Stimulated activated memory B cell treated with anti-CD40 and anti-IgM and Interleukin-4, amounts not matched to agents 10 μg/mL and 1 μg/mL and 100 μg/mL, for 72 hours (primary cell): ENCODE results near the gene SLC27A5.
A peak's percentile ranks its signal among the peaks of the same experiment; 100 is the strongest.
"Not testable (repeated sequence)": the region's sequence is repeated elsewhere in the genome, so short reads cannot be mapped to it uniquely, and the experiment has no call there.

Source experiments
- ATAC-seq: fragments of 150-1000 bp; cut with Tn5 transposase; 2 replicates; pipeline ENCODE4 v1.10.0; 2021
- H3K27ac Mint-ChIP-seq: one replicate; pipeline ENCODE4 v1.8.0; 2022; ENCODE audit warnings: mild to moderate bottlenecking, mixed read lengths
- H3K27me3 Mint-ChIP-seq: one replicate; pipeline ENCODE4 v1.8.0; 2022; ENCODE audit warnings: mixed read lengths
- H3K36me3 Mint-ChIP-seq: one replicate; pipeline ENCODE4 v1.8.0; 2022; ENCODE audit warnings: mixed read lengths
- H3K4me1 Mint-ChIP-seq: one replicate; pipeline ENCODE4 v1.8.0; 2022; ENCODE audit warnings: mixed read lengths
- H3K4me3 Mint-ChIP-seq: one replicate; pipeline ENCODE4 v1.8.0; 2022; ENCODE audit warnings: mild to moderate bottlenecking, moderate library complexity, mixed read lengths
- H3K9me3 Mint-ChIP-seq: one replicate; pipeline ENCODE4 v1.8.0; 2022; ENCODE audit warnings: mixed read lengths

SLC27A5 gene

GRCh38 chr19:58516964-58517833 is 5.4 kb upstream of the SLC27A5 start:
- H3K36me3 Mint-ChIP-seq: peaks cover 24% of the 10 kb centered on the region
- H3K9me3 Mint-ChIP-seq: no peaks in the 10 kb centered on the region
- H3K27ac Mint-ChIP-seq: no peak overlapping the region
- H3K4me3 Mint-ChIP-seq: no peak overlapping the region
- no peaks in the 10 kb centered on the region for H3K27me3 Mint-ChIP-seq
- no peak for ATAC-seq
- peaks cover 63% of the 10 kb centered on the region for H3K4me1 Mint-ChIP-seq

DNA sequence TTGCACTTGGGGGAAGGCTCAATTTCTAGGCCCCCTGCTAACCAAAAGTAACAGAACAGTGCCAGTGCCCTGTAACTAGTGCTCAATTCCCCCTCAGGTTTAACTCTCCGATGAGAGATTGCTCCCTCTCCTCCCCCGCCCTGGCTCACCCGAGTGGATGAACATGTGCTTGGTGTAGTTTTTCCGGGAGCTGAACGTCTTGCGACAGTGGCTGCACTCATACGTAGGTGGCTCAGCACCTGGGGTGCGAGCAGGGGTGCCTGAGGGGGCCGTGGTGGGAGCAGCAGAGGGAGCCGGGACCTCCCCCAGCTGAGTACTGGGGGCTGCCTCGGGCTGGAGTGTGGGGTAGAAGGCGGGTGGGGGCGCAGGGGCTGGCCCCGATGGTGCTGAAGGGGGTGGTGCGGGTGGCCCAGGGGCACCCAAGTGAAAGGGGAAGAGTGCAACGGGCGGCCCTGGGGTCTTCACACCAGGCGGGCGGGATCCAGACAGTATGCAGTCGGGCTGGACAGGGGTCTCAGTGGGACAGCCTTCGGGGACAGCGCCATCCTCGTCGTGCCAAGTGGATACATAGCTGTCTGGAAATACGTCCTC is 4.5 kb upstream of the SLC27A5 start:
- ATAC-seq: no peak
- peaks cover 24% of the 10 kb centered on the region for H3K36me3 Mint-ChIP-seq
- H3K27me3 Mint-ChIP-seq: no peaks in the 10 kb centered on the region
- H3K9me3 Mint-ChIP-seq: no peaks in the 10 kb centered on the region
- H3K27ac Mint-ChIP-seq: no peak overlapping the region
- peaks cover 63% of the 10 kb centered on the region for H3K4me1 Mint-ChIP-seq
- H3K4me3 Mint-ChIP-seq: no peak overlapping the region

DNA sequence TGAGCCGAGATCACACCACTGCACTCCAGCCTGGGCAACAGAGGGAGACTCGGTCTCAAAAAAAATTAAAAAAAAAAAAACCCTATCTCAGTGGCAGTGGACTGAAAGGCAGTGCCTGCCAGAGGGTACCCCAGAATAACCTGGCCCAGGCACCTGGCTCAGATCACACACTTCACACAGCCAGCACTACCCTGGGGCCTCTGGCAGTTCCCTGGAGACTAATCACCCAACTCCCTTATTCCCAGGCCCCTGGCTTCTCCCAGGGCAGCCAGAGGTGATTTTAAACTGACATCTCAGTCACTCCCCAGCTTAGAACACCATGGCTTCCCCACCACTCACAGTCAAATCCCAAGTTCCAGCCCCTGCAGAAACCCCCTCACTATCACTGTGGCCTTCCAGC is 3.5 kb upstream of the SLC27A5 start:
- Mint-ChIP-seq H3K4me3 (peak overlapping the region; percentile 68), H3K27ac (peak overlapping the region; percentile 89), H3K27me3 (no peaks in the 10 kb centered on the region), H3K36me3 (peaks cover 24% of the 10 kb centered on the region), H3K4me1 (peaks cover 59% of the 10 kb centered on the region), H3K9me3 (no peaks in the 10 kb centered on the region)
- ATAC-seq: no peak

GRCh38 chr19:58514564-58515022 is 2.8 kb upstream of the SLC27A5 start:
- H3K27ac Mint-ChIP-seq: peak overlapping the region; percentile 89
- H3K4me3 Mint-ChIP-seq: peak overlapping the region; percentile 84
- peaks cover 24% of the 10 kb centered on the region for H3K36me3 Mint-ChIP-seq
- no peaks in the 10 kb centered on the region for H3K27me3 Mint-ChIP-seq
- no peak for ATAC-seq
- no peaks in the 10 kb centered on the region for H3K9me3 Mint-ChIP-seq
- H3K4me1 Mint-ChIP-seq: peaks cover 52% of the 10 kb centered on the region

- ATAC-seq: peak; percentile 90
- peak overlapping the region; percentile 84 for H3K4me3 Mint-ChIP-seq
- no peaks in the 10 kb centered on the region for H3K9me3 Mint-ChIP-seq
- peaks cover 45% of the 10 kb centered on the region for H3K4me1 Mint-ChIP-seq
- no peaks in the 10 kb centered on the region for H3K27me3 Mint-ChIP-seq
- H3K27ac Mint-ChIP-seq: peak overlapping the region; percentile 89
- H3K36me3 Mint-ChIP-seq: peaks cover 24% of the 10 kb centered on the region
These were observed 2.1 kb upstream of the SLC27A5 start for GRCh38 chr19:58513694-58514563.

GRCh38 chr19:58513213-58513693 is 1.5 kb upstream of the SLC27A5 start:
- ATAC-seq: no peak
- H3K4me1 Mint-ChIP-seq: peaks cover 39% of the 10 kb centered on the region
- peak overlapping the region; percentile 89 for H3K27ac Mint-ChIP-seq
- no peaks in the 10 kb centered on the region for H3K27me3 Mint-ChIP-seq
- peaks cover 23% of the 10 kb centered on the region for H3K36me3 Mint-ChIP-seq
- peak overlapping the region; percentile 84 for H3K4me3 Mint-ChIP-seq
- no peaks in the 10 kb centered on the region for H3K9me3 Mint-ChIP-seq

- ATAC-seq: no peak
- H3K9me3 Mint-ChIP-seq: peaks cover 6% of the 10 kb centered on the region
- no peak overlapping the region for H3K27ac Mint-ChIP-seq
- H3K4me3 Mint-ChIP-seq: no peak overlapping the region
- no peaks in the 10 kb centered on the region for H3K27me3 Mint-ChIP-seq
- peaks cover 20% of the 10 kb centered on the region for H3K4me1 Mint-ChIP-seq
- H3K36me3 Mint-ChIP-seq: peaks cover 8% of the 10 kb centered on the region
These were observed 1.5 kb downstream of the SLC27A5 start for GRCh38 chr19:58510084-58510862.

GRCh38 chr19:58509731-58510083 is 2.1 kb downstream of the SLC27A5 start:
- no peak overlapping the region for H3K4me3 Mint-ChIP-seq
- ATAC-seq: no peak
- H3K27me3 Mint-ChIP-seq: no peaks in the 10 kb centered on the region
- peaks cover 6% of the 10 kb centered on the region for H3K9me3 Mint-ChIP-seq
- H3K36me3 Mint-ChIP-seq: peaks cover 6% of the 10 kb centered on the region
- H3K4me1 Mint-ChIP-seq: peaks cover 14% of the 10 kb centered on the region
- no peak overlapping the region for H3K27ac Mint-ChIP-seq

DNA sequence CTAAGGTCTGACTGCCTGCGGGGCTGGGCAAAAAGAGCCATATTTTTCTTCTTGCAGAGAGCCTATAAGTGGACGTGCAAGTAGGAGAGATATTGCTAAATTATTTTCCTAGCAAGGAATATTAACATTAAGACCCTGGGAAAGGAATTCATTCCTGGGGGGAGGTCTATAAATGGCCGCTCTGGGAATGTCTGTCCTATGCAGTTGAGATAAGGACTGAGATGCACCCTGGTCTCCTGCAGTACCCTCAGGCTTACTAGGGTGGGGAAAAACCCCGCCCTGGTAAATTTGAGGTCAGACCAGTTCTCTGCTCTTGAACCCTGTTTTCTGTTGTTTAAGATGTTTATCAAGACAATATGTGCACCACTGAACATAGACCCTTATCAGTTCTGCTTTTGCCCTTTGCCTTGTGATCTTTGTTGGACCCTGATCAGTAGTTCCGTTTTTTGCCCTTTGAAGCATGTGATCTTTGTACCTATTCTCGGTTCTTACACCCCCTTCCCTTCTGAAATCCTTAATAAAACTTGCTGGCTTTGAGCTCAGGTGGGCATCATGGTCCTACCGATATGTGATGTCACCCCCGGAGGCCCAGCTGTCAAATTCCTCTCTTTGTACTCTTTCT is 4.1 kb downstream of the SLC27A5 start:
- not testable (repeated sequence) for H3K27ac Mint-ChIP-seq, H3K4me1 Mint-ChIP-seq, H3K9me3 Mint-ChIP-seq, ATAC-seq, H3K4me3 Mint-ChIP-seq, H3K27me3 Mint-ChIP-seq, H3K36me3 Mint-ChIP-seq

- peaks cover 17% of the 10 kb centered on the region for H3K9me3 Mint-ChIP-seq
- H3K4me1 Mint-ChIP-seq: peaks cover 20% of the 10 kb centered on the region
- peak overlapping the region; percentile 87 for H3K27ac Mint-ChIP-seq
- no peaks in the 10 kb centered on the region for H3K36me3 Mint-ChIP-seq
- no peaks in the 10 kb centered on the region for H3K27me3 Mint-ChIP-seq
- ATAC-seq: no peak
- peak overlapping the region; percentile 93 for H3K4me3 Mint-ChIP-seq
These were observed 11.6 kb downstream of the SLC27A5 start for GRCh38 chr19:58500242-58500641.

DNA sequence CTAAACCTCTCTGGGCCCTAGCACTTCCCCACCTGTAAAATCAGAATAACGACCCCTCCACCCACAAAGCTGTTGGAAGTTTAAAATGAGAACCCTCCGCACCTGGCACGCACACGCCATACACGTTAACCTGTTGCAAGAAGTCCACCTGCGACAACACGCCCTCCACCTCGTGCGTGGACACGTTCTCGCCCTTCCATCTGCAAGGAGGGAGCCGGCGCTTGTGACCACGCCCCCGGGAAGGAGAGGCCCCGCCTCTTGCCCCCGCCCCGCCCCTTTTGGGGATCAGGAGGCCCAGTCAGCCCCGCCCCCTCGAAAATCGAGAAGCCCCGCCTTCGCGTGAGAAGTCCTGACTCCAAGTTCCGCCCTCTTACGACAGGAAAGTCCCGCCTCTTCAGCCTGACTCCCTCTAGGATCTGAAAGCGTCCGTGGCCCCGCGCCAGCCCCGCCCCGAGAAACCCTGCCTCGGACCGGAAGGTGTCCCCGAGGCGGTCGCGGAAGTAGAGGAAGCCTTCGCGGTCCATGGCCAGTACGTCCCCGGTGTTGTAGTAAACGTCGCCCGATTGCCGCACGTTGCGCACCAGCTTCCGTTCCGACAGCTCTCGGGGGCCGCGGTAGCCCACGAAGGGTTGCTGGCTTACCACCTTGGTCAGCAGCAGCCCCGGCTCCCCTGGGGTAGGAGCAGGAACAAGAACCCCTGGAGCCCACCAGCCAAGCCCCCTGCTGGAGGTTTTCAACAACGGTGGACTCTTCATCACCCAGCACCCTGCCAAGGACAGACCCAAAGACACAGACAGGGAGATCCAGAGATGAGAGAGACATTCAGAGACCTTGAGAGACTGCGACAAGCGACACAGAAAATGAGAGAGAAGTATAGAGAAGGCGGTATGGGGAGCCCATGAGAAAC is 12.5 kb downstream of the SLC27A5 start:
- Mint-ChIP-seq H3K36me3 (no peaks in the 10 kb centered on the region), H3K9me3 (peaks cover 17% of the 10 kb centered on the region), H3K4me3 (peak overlapping the region; percentile 93), H3K27ac (peak overlapping the region; percentile 87), H3K27me3 (no peaks in the 10 kb centered on the region), H3K4me1 (peaks cover 25% of the 10 kb centered on the region)
- peak; percentile 98 for ATAC-seq

- Mint-ChIP-seq H3K4me3 (peak overlapping the region; percentile 93), H3K36me3 (no peaks in the 10 kb centered on the region), H3K9me3 (peaks cover 17% of the 10 kb centered on the region), H3K4me1 (peaks cover 25% of the 10 kb centered on the region), H3K27ac (peak overlapping the region; percentile 87), H3K27me3 (no peaks in the 10 kb centered on the region)
- no peak for ATAC-seq
These were observed 13.3 kb downstream of the SLC27A5 start for GRCh38 chr19:58498316-58499020.

DNA sequence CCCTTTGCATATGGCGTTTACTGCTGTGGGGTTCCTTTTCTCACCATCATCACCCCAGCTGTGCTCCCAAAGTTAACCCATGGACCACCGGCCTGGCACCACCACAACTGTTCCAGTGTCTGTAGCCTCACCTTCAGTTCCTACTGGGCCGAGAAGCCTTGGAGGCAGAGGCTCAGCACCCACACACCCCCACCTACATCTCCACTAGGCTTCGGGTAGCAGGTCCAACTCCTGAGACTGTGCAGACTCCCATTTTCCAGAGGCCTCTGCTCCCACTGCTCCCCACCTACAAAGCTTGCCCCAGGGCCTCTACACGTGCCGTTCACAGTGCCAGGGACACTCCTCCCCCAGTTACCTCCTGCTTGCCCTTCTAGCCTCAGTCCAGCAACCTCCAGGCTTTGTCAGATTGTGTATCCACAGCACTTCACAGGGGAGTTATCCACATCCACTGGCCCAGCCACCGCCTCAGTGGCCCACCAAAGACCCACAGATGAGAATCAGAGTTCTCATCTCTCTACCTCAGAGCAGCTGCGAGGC is 14.1 kb downstream of the SLC27A5 start:
- no peak overlapping the region for H3K27ac Mint-ChIP-seq
- peaks cover 25% of the 10 kb centered on the region for H3K4me1 Mint-ChIP-seq
- H3K4me3 Mint-ChIP-seq: no peak overlapping the region
- no peaks in the 10 kb centered on the region for H3K36me3 Mint-ChIP-seq
- ATAC-seq: no peak
- H3K27me3 Mint-ChIP-seq: no peaks in the 10 kb centered on the region
- H3K9me3 Mint-ChIP-seq: peaks cover 14% of the 10 kb centered on the region
